GM18873 (cell line): ENCODE results near the gene CYB5R3.
"Not testable (repeated sequence)": the region's sequence is repeated elsewhere in the genome, so short reads cannot be mapped to it uniquely, and the experiment has no call there.

Source experiments
- ATAC-seq: cut with Tn5 transposase; IDR thresholded peaks from one replicate; pipeline ENCODE4 v1.9.1; 2021; ENCODE audit warnings: mild to moderate bottlenecking, moderate library complexity, moderate number of reproducible peaks; ENCODE audit not compliant: unreplicated experiment, low FRiP score

Gene CYB5R3

GRCh38 chr22:42577141-42577540, 72.1 kb downstream of the CYB5R3 start:
- ATAC-seq, result not testable (repeated sequence)

GRCh38 chr22:42575996-42576574, 73.1 kb downstream of the CYB5R3 start:
- ATAC-seq, result not testable (repeated sequence)

GRCh38 chr22:42574468-42574867, 74.7 kb downstream of the CYB5R3 start:
- ATAC-seq, result not testable (repeated sequence)

- not testable (repeated sequence) for ATAC-seq
Measured at GRCh38 chr22:42574046-42574445, 75.1 kb downstream of the CYB5R3 start.

GRCh38 chr22:42571068-42571467, 78.1 kb downstream of the CYB5R3 start:
- not testable (repeated sequence) for ATAC-seq

- not testable (repeated sequence) for ATAC-seq
Measured at GRCh38 chr22:42570580-42570979, 78.6 kb downstream of the CYB5R3 start.

GRCh38 chr22:42567950-42568349, 81.2 kb downstream of the CYB5R3 start:
- ATAC-seq, result not testable (repeated sequence)
